Peyer's patch (tissue), 4 donors: ENCODE data around the gene TGIF2. TPM values are rescaled to one million over a fixed set of nuclear protein-coding genes. Genes with fewer than 3 reads are reported as not detected.

Experiments used
- DNase-seq, 3 donors: peaks; one replicate each; pipeline ENCODE4 v3.0.0-alpha.2; 2017 to 2019
- H3K27ac ChIP-seq, 4 donors: fragments of 200-600 bp; sonication (generic); one replicate each; pipeline ENCODE4 v1.5.1; 2016 to 2019
- H3K27me3 ChIP-seq, 2 donors: fragments of 200-600 bp; sonication (generic); one replicate each; pipeline ENCODE4 v1.5.1; 2019
- H3K36me3 ChIP-seq, 3 donors: fragments of 200-600 bp; sonication (generic); one replicate each; pipeline ENCODE4 v1.5.1; 2016 to 2019
- H3K4me1 ChIP-seq, 4 donors: fragments of 200-600 bp; sonication (generic); one replicate each; pipeline ENCODE4 v1.5.1; 2016 to 2019
- H3K4me3 ChIP-seq, 4 donors: fragments of 200-600 bp; sonication (generic); 1 replicate in 3 of 4; 2 replicates in 1 of 4; pipeline ENCODE4 v1.5.1; 2016 to 2019; ENCODE audit warnings: mild to moderate bottlenecking in 1 of 4
- H3K9me3 ChIP-seq, 4 donors: fragments of 200-600 bp; sonication (generic); one replicate each; pipeline ENCODE4 v1.5.1; 2016 to 2019; ENCODE audit warnings: mild to moderate bottlenecking in 1 of 4
- POLR2A ChIP-seq, 2 donors: fragments of 450-650 bp; IDR thresholded peaks; one replicate each; pipeline ENCODE4 v1.5.1; 2017; ENCODE audit warnings: antibody characterized with exemption in 2 of 2, mild to moderate bottlenecking in 2 of 2, moderate library complexity in 2 of 2
- total RNA-seq, 4 donors: library from RNA; depleted of rRNA; stranded (reverse); fragments of >200 nt; gene quantifications; one replicate each; pipeline ENCODE4 v1.1.0, GENCODE V29; 2016
- TF ChIP-seq, protein P1 (sequence below), 6 experiments: fragments of 450-650 bp in 4 of 6; fragments of 200-600 bp in 2 of 6; sonication (generic) in 1 of 6; IDR thresholded peaks; one replicate each; pipeline ENCODE4 v1.5.1; 2017 to 2019; ENCODE audit warnings: antibody characterized with exemption in 6 of 6, mild to moderate bottlenecking in 3 of 6, moderate library complexity in 1 of 6

TGIF2 gene
- total RNA-seq, 4 donors from 2014 or later = 2.6 to 8.4 (median 4.5) TPM

DNA sequence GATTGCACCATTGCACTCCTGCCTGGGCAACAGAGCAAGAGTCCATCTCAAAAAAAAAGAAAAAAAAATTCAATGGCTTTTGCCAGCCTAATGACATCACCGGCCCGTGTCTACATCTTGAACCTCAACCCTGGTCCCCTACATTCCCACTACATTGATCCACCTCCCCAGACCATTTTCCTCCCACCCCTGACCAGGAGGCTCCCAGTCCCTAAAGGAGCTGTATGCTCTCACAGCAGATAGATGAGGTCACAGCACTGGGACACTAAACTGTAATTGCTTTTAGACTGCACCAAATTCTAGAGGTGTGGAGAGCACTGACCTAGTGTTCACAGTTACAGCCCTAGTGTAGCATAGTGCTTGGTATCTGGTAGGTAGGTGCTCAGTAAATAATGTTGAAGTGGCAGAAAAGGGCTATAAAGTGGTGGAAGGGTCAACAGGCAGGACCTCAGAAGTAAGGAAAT is 10.7 kb downstream of the TGIF2 start:
- DNase-seq = no peak
- H3K4me3 ChIP-seq = no peak overlapping the region
- H3K9me3 ChIP-seq = no peaks in the 10 kb centered on the region
- H3K27ac ChIP-seq = no peak overlapping the region
- H3K27me3 ChIP-seq = no peaks in the 10 kb centered on the region
- peaks cover 0 to 23% (median 0%) of the 10 kb centered on the region in 3 donors for H3K36me3 ChIP-seq
- TF ChIP-seq, protein P1, sequence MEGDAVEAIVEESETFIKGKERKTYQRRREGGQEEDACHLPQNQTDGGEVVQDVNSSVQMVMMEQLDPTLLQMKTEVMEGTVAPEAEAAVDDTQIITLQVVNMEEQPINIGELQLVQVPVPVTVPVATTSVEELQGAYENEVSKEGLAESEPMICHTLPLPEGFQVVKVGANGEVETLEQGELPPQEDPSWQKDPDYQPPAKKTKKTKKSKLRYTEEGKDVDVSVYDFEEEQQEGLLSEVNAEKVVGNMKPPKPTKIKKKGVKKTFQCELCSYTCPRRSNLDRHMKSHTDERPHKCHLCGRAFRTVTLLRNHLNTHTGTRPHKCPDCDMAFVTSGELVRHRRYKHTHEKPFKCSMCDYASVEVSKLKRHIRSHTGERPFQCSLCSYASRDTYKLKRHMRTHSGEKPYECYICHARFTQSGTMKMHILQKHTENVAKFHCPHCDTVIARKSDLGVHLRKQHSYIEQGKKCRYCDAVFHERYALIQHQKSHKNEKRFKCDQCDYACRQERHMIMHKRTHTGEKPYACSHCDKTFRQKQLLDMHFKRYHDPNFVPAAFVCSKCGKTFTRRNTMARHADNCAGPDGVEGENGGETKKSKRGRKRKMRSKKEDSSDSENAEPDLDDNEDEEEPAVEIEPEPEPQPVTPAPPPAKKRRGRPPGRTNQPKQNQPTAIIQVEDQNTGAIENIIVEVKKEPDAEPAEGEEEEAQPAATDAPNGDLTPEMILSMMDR (IDR thresholded peaks at IDR 0.05) = no peak
- TF ChIP-seq POLR2A (IDR thresholded peaks at IDR 0.05) = no peak
- H3K4me1 ChIP-seq = no peaks in the 10 kb centered on the region

DNA sequence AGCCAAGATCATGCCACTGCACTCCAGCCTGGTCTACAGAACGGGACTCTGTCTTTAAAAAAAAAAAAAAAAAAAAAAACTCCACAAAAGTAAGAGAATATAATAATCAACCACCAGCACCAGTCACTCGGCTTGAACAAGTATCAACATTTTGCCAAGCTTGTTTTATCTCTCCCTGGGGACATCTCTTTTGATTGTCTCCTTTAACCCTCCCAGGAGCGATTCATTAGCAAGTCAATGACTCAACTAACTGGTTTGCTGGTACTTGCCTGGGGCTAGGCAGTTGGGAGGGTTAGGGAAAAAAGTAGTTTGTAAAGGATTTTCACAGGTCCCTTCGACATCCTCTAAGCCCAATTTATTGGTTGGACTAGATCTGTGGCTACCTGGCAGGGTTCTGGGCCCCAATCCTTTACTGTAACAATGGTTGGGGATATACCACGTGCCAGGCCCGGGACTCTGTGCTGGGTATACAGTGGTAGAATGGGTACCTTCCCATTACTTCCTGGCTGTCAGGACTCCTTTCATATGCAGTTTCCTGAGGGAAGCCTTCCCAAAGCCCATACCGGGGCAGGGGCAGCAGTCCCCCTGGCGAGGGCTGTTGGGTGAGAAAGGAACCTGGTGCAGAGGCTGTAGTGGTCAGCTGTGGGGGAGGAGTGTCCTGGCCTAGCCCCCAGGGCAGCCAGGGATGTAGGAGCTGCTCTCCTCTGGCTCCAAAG is 12.2 kb downstream of the TGIF2 start:
- DNase-seq = no peak
- H3K27me3 ChIP-seq = no peaks in the 10 kb centered on the region
- H3K4me1 ChIP-seq = no peaks in the 10 kb centered on the region
- no peaks in the 10 kb centered on the region for H3K9me3 ChIP-seq
- peaks cover 0 to 10% (median 0%) of the 10 kb centered on the region in 3 donors for H3K36me3 ChIP-seq
- H3K27ac ChIP-seq = no peak overlapping the region
- no peak overlapping the region for H3K4me3 ChIP-seq
- TF ChIP-seq, protein P1 (IDR thresholded peaks at IDR 0.05) = no peak
- TF ChIP-seq POLR2A (IDR thresholded peaks at IDR 0.05) = no peak

DNA sequence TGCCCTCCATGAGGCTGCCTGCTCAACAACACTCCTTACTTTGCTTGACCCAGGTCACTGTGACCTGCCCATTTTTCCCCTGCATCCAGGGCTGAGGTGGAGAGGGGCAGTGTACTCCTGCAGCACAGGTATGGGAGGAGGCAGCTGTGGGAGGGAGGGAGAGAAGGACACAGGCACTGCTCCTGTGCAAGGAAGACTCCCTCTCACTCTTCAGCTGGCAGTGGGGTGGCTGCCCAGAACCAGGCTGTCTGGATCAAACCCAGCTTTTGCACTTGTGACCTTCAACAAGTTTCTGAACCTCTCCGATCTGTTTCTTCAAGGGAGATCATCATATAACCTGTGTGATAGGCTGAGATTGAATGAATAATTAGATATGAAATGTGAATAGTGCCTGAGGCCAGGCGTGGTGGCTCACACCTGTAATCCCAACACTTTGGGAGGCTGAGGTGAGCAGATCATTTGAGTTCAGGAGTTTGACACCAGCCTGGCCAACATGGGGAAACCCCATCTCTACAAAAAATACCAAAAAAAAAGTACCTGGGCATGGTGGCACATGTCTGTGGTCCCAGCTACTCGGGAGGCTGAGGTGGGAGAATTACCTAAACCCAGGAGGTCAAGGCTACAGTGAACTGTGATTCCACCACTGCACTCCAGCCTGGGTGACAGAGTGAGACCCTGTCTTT is 14.1 kb downstream of the TGIF2 start:
- no peak for DNase-seq
- Histone ChIP-seq H3K36me3 (peaks cover 0 to 9% (median 0%) of the 10 kb centered on the region in 3 donors), H3K27ac (peak overlapping the region in 1 of 4 donors; percentile 5), H3K27me3 (no peaks in the 10 kb centered on the region), H3K9me3 (no peaks in the 10 kb centered on the region), H3K4me3 (no peak overlapping the region), H3K4me1 (no peaks in the 10 kb centered on the region)
- TF ChIP-seq POLR2A (IDR thresholded peaks at IDR 0.05) = no peak
- TF ChIP-seq, protein P1 (IDR thresholded peaks at IDR 0.05) = no peak

DNA sequence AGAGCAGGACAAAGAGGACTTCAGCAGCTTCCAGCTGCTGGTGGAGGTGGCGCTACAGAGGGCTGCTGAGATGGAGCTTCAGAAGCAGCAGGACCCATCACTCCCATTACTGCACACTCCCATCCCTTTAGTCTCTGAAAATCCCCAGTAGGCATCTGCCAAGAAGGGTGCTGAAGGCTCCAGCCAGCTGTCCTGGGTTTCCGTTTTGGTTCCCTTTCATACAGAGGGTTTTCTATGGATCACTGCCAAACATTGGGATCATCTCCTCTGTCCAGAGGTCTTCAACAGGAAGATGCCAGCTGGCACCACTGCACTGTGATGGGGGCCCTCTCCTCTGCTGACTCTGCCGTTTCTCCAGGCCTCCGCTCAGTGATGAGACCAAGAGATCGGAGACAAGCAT is 17.9 kb downstream of the TGIF2 start:
- DNase-seq = no peak
- peaks cover 0 to 4% (median 0%) of the 10 kb centered on the region in 3 donors for H3K36me3 ChIP-seq
- no peaks in the 10 kb centered on the region for H3K27me3 ChIP-seq
- H3K27ac ChIP-seq = peak overlapping the region in 1 of 4 donors; percentile 25
- no peaks in the 10 kb centered on the region for H3K9me3 ChIP-seq
- no peak for TF ChIP-seq POLR2A (IDR thresholded peaks at IDR 0.05)
- peaks cover 0 to 11% (median 4%) of the 10 kb centered on the region in 4 donors for H3K4me1 ChIP-seq
- no peak overlapping the region for H3K4me3 ChIP-seq

DNA sequence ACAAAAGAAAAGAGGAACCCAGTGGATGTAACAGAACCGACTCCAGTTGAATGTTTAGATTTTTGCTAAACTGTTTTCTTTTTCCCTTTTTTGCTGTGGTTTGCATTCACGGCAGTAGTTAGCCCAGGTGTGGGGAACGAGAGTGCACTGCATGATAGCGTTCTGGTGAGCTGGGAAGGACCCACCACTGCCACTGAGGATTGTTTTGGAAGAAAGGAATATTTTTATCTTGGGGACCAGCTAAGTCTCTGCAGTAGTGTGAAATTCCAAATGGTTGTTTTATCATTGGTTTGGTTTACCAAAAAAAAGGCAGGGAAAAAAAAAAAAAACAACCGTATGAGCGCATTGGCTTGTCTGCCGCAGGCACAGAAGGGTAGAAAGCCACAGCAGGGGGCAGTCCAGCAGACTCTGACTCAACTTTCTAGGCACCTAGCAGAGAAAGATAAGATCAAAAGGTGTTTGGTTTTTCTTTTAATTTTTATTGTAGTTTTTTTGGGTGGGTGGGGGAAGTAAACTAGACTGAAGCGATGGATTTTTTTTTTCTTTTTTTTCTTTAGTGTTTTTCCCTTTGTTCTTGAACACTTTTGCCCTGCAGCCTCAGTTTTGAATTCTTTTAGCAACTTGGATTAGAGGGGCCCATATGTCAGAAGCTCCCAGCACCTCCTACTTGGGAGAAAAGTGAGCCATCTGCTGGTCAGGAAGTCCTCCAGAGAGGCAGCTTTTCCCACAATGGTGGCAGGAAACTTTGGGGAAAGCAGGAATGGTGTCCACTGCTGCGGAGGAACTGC is 18.7 kb downstream of the TGIF2 start:
- no peak for DNase-seq
- TF ChIP-seq, protein P1 (IDR thresholded peaks at IDR 0.05) = peak in 4 of 6 experiments; percentile 16 to 32 (median 26)
- no peak for TF ChIP-seq POLR2A (IDR thresholded peaks at IDR 0.05)

More for the DNA sequence above, 18.7 kb downstream of the TGIF2 start:
- H3K9me3 ChIP-seq = no peaks in the 10 kb centered on the region
- H3K27ac ChIP-seq = peak overlapping the region in 1 of 4 donors; percentile 13
- peaks cover 0 to 11% (median 5%) of the 10 kb centered on the region in 4 donors for H3K4me1 ChIP-seq
- H3K27me3 ChIP-seq = no peaks in the 10 kb centered on the region
- H3K4me3 ChIP-seq = no peak overlapping the region
- peaks cover 0 to 4% (median 0%) of the 10 kb centered on the region in 3 donors for H3K36me3 ChIP-seq
